ENCODE measurements around the gene GOLGA8Q. TPM values are rescaled to one million over a fixed set of nuclear protein-coding genes. Genes with fewer than 3 reads are reported as not detected.
A peak's percentile ranks its signal among the peaks of the same experiment; 100 is the strongest.
"Not testable (repeated sequence)": the region's sequence is repeated elsewhere in the genome, so short reads cannot be mapped to it uniquely, and the experiment has no call there.

Gene GOLGA8Q
- total and polyA plus RNA-seq, 4 donors, result 0.14 to 2.7 (median 0.57) TPM

GRCh38 chr15:30573012-30573491, 21.2 kb downstream of the GOLGA8Q start:
- WGBS, result no CpG with 5 or more reads among the region's 38 CpGs
- H3K4me3 ChIP-seq (ENCODE audit: low read depth in 1 of 3, low read length in 3 of 3), result not testable (repeated sequence)

GRCh38 chr15:30579394-30579970, 27.6 kb downstream of the GOLGA8Q start:
- WGBS, result no CpG with 5 or more reads among the region's 6 CpGs

More at GRCh38 chr15:30573012-30573491, 21.2 kb downstream of the GOLGA8Q start:
- H3K27me3 ChIP-seq (ENCODE audit: control insufficient read depth in 4 of 4, insufficient read depth in 4 of 4, low read length in 3 of 4); H3K27ac ChIP-seq (ENCODE audit: low read depth in 1 of 2, low read length in 2 of 2); DNase-seq (ENCODE audit: low spot score); H3K9ac ChIP-seq (ENCODE audit: low read depth in 1 of 2, low read length in 2 of 2); H3K9me3 ChIP-seq (ENCODE audit: control insufficient read depth in 4 of 4, low read length in 3 of 4); H3K36me3 ChIP-seq (ENCODE audit: control insufficient read depth in 4 of 4, insufficient read depth in 3 of 4, low read depth in 1 of 4, low read length in 3 of 4); H3K4me1 ChIP-seq (ENCODE audit: control insufficient read depth in 4 of 4, insufficient read depth in 4 of 4, low read length in 3 of 4): not testable (repeated sequence)

GRCh38 chr15:30580716-30581115, 28.9 kb downstream of the GOLGA8Q start:
- H3K9ac ChIP-seq (ENCODE audit: low read depth in 1 of 2, low read length in 2 of 2); DNase-seq (ENCODE audit: low spot score); H3K4me3 ChIP-seq (ENCODE audit: low read depth in 1 of 3, low read length in 3 of 3); H3K4me1 ChIP-seq (ENCODE audit: control insufficient read depth in 4 of 4, insufficient read depth in 4 of 4, low read length in 3 of 4); H3K27ac ChIP-seq (ENCODE audit: low read depth in 1 of 2, low read length in 2 of 2); H3K9me3 ChIP-seq (ENCODE audit: control insufficient read depth in 4 of 4, low read length in 3 of 4); H3K27me3 ChIP-seq (ENCODE audit: control insufficient read depth in 4 of 4, insufficient read depth in 4 of 4, low read length in 3 of 4); H3K36me3 ChIP-seq (ENCODE audit: control insufficient read depth in 4 of 4, insufficient read depth in 3 of 4, low read depth in 1 of 4, low read length in 3 of 4): not testable (repeated sequence)
- WGBS, result no CpG with 5 or more reads among the region's 4 CpGs

More at GRCh38 chr15:30579394-30579970, 27.6 kb downstream of the GOLGA8Q start:
- not testable (repeated sequence) for H3K36me3 ChIP-seq (ENCODE audit: control insufficient read depth in 4 of 4, insufficient read depth in 3 of 4, low read depth in 1 of 4, low read length in 3 of 4); H3K4me1 ChIP-seq (ENCODE audit: control insufficient read depth in 4 of 4, insufficient read depth in 4 of 4, low read length in 3 of 4); H3K27me3 ChIP-seq (ENCODE audit: control insufficient read depth in 4 of 4, insufficient read depth in 4 of 4, low read length in 3 of 4); H3K9ac ChIP-seq (ENCODE audit: low read depth in 1 of 2, low read length in 2 of 2); H3K9me3 ChIP-seq (ENCODE audit: control insufficient read depth in 4 of 4, low read length in 3 of 4); H3K4me3 ChIP-seq (ENCODE audit: low read depth in 1 of 3, low read length in 3 of 3); DNase-seq (ENCODE audit: low spot score); H3K27ac ChIP-seq (ENCODE audit: low read depth in 1 of 2, low read length in 2 of 2)

GRCh38 chr15:30598953-30599352, 47.1 kb downstream of the GOLGA8Q start:
- H3K9ac ChIP-seq (ENCODE audit: low read depth in 1 of 2, low read length in 2 of 2); H3K4me3 ChIP-seq (ENCODE audit: low read depth in 1 of 3, low read length in 3 of 3); H3K27ac ChIP-seq (ENCODE audit: low read depth in 1 of 2, low read length in 2 of 2); H3K4me1 ChIP-seq (ENCODE audit: control insufficient read depth in 4 of 4, insufficient read depth in 4 of 4, low read length in 3 of 4); H3K36me3 ChIP-seq (ENCODE audit: control insufficient read depth in 4 of 4, insufficient read depth in 3 of 4, low read depth in 1 of 4, low read length in 3 of 4); DNase-seq (ENCODE audit: low spot score); H3K27me3 ChIP-seq (ENCODE audit: control insufficient read depth in 4 of 4, insufficient read depth in 4 of 4, low read length in 3 of 4); H3K9me3 ChIP-seq (ENCODE audit: control insufficient read depth in 4 of 4, low read length in 3 of 4): not testable (repeated sequence)
- 13% methylated on average over 2 of the region's 2 CpGs for WGBS
- peak in 1 of 2 donors; percentile 26 for TF ChIP-seq RAD21 (IDR thresholded peaks at IDR 0.05)

GRCh38 chr15:30603796-30604195, 51.9 kb downstream of the GOLGA8Q start, which contains the start of gene GOLGA8H:
Gene GOLGA8H (plus strand): TSS chr15:30604028. CDS start chr15:30604126, 98 bp downstream.
- WGBS, result 95% methylated on average over 8 of the region's 8 CpGs
- DNase-seq (ENCODE audit: low spot score); H3K4me1 ChIP-seq (ENCODE audit: control insufficient read depth in 4 of 4, insufficient read depth in 4 of 4, low read length in 3 of 4): not testable (repeated sequence)

More at GRCh38 chr15:30603796-30604195, 51.9 kb downstream of the GOLGA8Q start, which contains the start of gene GOLGA8H:
- H3K9ac ChIP-seq (ENCODE audit: low read depth in 1 of 2, low read length in 2 of 2); H3K27ac ChIP-seq (ENCODE audit: low read depth in 1 of 2, low read length in 2 of 2); H3K27me3 ChIP-seq (ENCODE audit: control insufficient read depth in 4 of 4, insufficient read depth in 4 of 4, low read length in 3 of 4); H3K4me3 ChIP-seq (ENCODE audit: low read depth in 1 of 3, low read length in 3 of 3); H3K36me3 ChIP-seq (ENCODE audit: control insufficient read depth in 4 of 4, insufficient read depth in 3 of 4, low read depth in 1 of 4, low read length in 3 of 4); H3K9me3 ChIP-seq (ENCODE audit: control insufficient read depth in 4 of 4, low read length in 3 of 4): not testable (repeated sequence)

Small RNA genes lying within 50 kb of the gene (small RNA-seq; reads per million reads assigned to genes)
- gene RF00096 (not detected), gene RN7SL796P (not detected)

Other genes with a start within 250 kb of the GOLGA8Q start
- 1 to 10 TPM in 1 of 2 donors, under 1 TPM in 1; 0.37 to 1.2 TPM for gene CHRFAM7A, start 158.5 kb upstream of the GOLGA8Q start, total RNA-seq
- under 1 TPM in 1 of 2 donors, not detected in 1; 0.05 TPM for gene CHRFAM7A, start 158.5 kb upstream of the GOLGA8Q start, polyA plus RNA-seq
- gene GOLGA8R, start 137.8 kb upstream of the GOLGA8Q start, total RNA-seq, result 1 to 10 TPM; 1.3 to 6.0 TPM
- gene GOLGA8R, start 137.8 kb upstream of the GOLGA8Q start, polyA plus RNA-seq, result under 1 TPM; 0.11 to 0.39 TPM
- gene GOLGA8H, start 52.0 kb downstream of the GOLGA8Q start, total RNA-seq, result under 1 TPM in 1 of 2 donors, not detected in 1; 0.17 TPM
- under 1 TPM in 1 of 2 donors, not detected in 1; 0.06 TPM for gene GOLGA8H, start 52.0 kb downstream of the GOLGA8Q start, polyA plus RNA-seq